Prostate gland (tissue), 2 donors: ENCODE data around the gene TM4SF5. TPM values are rescaled to one million over a fixed set of nuclear protein-coding genes. Genes with fewer than 3 reads are reported as not detected.

Experiments
- DNase-seq: peaks from one replicate; pipeline ENCODE4 v3.0.0-alpha.2; 2019; ENCODE audit warnings: low spot score
- H3K27ac ChIP-seq, 2 donors: fragments of 200-600 bp; sonication (generic); 2 replicates each; pipeline ENCODE4 v1.5.1; 2017 to 2019
- H3K27me3 ChIP-seq: fragments of 200-600 bp; sonication (generic); replicated peaks from 2 replicates; pipeline ENCODE4 v1.5.1; 2019; ENCODE audit not compliant: insufficient read depth
- H3K36me3 ChIP-seq, 2 donors: fragments of 200-600 bp; sonication (generic); 1 replicate in 1 of 2; 2 replicates in 1 of 2; pipeline versions ENCODE4 v1.5.1 to v1.8.1; 2017 to 2019
- H3K4me1 ChIP-seq: fragments of 200-600 bp; sonication (generic); replicated peaks from 2 replicates; pipeline ENCODE4 v1.5.1; 2019
- H3K4me3 ChIP-seq, 2 donors: fragments of 200-600 bp; sonication (generic); 2 replicates each; pipeline ENCODE4 v1.5.1; 2017 to 2019
- H3K9me3 ChIP-seq: fragments of 200-600 bp; sonication (generic); 2 replicates; pipeline ENCODE4 v1.5.1; 2017
- CTCF ChIP-seq, 4 experiments: fragments of 200-600 bp in 2 of 4; fragments of 450-650 bp in 2 of 4; sonication (generic) in 2 of 4; IDR thresholded peaks; 1 replicate in 3 of 4; 2 replicates in 1 of 4; pipeline ENCODE4 v1.5.1; 2016 to 2019; ENCODE audit warnings: antibody characterized with exemption in 4 of 4, mild to moderate bottlenecking in 2 of 4, moderate library complexity in 2 of 4
- POLR2A ChIP-seq: fragments of 450-650 bp; IDR thresholded peaks from one replicate; pipeline ENCODE4 v1.6.1; 2016; ENCODE audit warnings: antibody characterized with exemption, mild to moderate bottlenecking
- POLR2AphosphoS5 ChIP-seq: sonication (generic); formaldehyde crosslinking; IDR thresholded peaks from one replicate; pipeline ENCODE4 v1.6.1; 2017; ENCODE audit warnings: antibody characterized with exemption
- WGBS: methylation state at CpG from one replicate; pipeline ENCODE4 v1.1.5; 2018; 5-methylcytosine and 5-hydroxymethylcytosine counted together
- intact Hi-C: fragments of 100-400 bp; cut with DNase I; formaldehyde crosslinking; loops from one replicate; pipeline ENCODE4 v1.14.2; 2022
- total RNA-seq, 2 donors: library from RNA; depleted of rRNA; stranded (reverse); fragments of >200 nt; gene quantifications; one replicate each; pipeline ENCODE4 v1.1.0, GENCODE V29; 2016

Gene TM4SF5
- total RNA-seq, 2 donors from 2014 or later = not detected

GRCh38 chr17:4748686-4749085 is 23.0 kb upstream of the TM4SF5 start:
- TF ChIP-seq POLR2AphosphoS5 = no peak
- no peaks in the 10 kb centered on the region for H3K36me3 ChIP-seq
- no peaks in the 10 kb centered on the region for H3K4me1 ChIP-seq
- H3K4me3 ChIP-seq = no peak overlapping the region
- no peaks in the 10 kb centered on the region for H3K9me3 ChIP-seq
- WGBS = 39% methylated on average over 4 of the region's 4 CpGs
- intact Hi-C loops = no loop called here
- no peaks in the 10 kb centered on the region for H3K27me3 ChIP-seq
- no peak overlapping the region for H3K27ac ChIP-seq
- DNase-seq = no peak

DNA sequence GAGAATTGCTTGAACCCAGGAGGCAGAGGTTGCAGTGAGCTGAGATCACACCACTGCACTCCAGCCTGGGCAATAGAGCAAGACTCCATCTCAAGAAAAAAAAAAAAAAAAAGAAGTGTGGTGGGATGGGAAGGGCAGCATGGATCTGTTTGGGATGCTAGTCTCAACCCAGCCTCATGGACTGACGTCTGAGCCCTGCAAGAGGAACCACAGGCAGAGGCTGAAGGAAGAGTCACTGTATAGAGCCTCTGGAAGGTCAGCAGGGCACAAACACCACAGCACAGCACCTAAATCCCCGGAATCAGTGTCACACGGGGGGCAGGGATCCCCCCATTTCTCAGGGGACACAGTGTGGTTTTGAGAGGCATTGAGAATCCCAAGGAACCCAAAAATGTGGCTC is 21.1 kb upstream of the TM4SF5 start:
- Histone ChIP-seq H3K4me3 (no peak overlapping the region), H3K9me3 (no peaks in the 10 kb centered on the region), H3K27ac (no peak overlapping the region), H3K4me1 (no peaks in the 10 kb centered on the region), H3K36me3 (no peaks in the 10 kb centered on the region), H3K27me3 (no peaks in the 10 kb centered on the region)
- WGBS = 45% methylated on average over 3 of the region's 3 CpGs
- intact Hi-C loops = no loop called here
- no peak for TF ChIP-seq CTCF (IDR thresholded peaks at IDR 0.05)
- TF ChIP-seq POLR2AphosphoS5 = no peak
- TF ChIP-seq POLR2A = no peak
- DNase-seq = no peak

DNA sequence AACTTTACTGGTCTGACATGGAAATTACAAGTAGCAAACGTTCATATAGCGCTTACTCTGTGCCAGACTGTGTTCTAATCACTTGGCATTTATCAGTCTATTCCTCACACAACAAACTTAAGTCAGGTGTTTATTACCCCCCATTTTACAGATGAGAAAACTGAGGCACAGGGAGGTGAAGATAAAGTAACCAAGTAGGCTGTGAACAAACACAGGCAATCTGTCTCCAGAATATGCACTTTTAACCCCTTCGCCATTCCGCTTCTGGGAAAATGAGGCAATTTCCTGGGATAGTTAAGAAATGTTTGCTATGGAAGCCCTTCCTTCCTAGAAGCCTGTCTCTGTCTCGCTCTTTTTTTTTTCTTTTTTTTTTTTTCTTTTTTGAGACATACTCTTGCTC is 19.8 kb upstream of the TM4SF5 start:
- Histone ChIP-seq H3K36me3 (no peaks in the 10 kb centered on the region), H3K4me3 (no peak overlapping the region), H3K27ac (no peak overlapping the region), H3K9me3 (no peaks in the 10 kb centered on the region), H3K4me1 (no peaks in the 10 kb centered on the region), H3K27me3 (no peaks in the 10 kb centered on the region)
- DNase-seq = no peak
- WGBS = 74% methylated on average over 5 of the region's 5 CpGs
- no peak for TF ChIP-seq POLR2A
- no peak for TF ChIP-seq POLR2AphosphoS5
- no peak for TF ChIP-seq CTCF (IDR thresholded peaks at IDR 0.05)
- intact Hi-C loops = no loop called here

DNA sequence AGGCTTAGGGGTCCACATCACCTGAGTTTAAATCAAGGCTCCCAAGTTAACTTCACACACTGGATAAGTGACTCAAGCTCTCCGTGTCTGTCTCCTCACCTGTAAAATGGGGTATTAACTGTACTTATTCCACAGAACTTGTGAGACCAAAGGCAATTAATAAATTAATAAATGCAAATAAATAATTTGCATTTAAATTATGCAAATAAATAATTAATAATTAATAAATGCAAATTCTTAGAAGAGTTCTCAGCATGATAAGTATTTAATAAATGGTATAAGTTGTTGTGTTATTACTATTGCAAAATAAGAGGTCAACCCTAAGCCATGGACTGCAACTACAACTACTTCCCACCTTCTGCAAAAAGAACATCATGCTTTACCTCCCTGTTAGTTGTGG is 18.3 kb upstream of the TM4SF5 start:
- no peak overlapping the region for H3K27ac ChIP-seq
- H3K4me3 ChIP-seq = no peak overlapping the region
- H3K36me3 ChIP-seq = no peaks in the 10 kb centered on the region
- intact Hi-C loops = no loop called here
- DNase-seq = no peak
- 85% methylated on average over 1 of the region's 1 CpG for WGBS
- TF ChIP-seq POLR2AphosphoS5 = no peak
- TF ChIP-seq POLR2A = no peak
- no peak for TF ChIP-seq CTCF (IDR thresholded peaks at IDR 0.05)
- H3K27me3 ChIP-seq = no peaks in the 10 kb centered on the region
- H3K9me3 ChIP-seq = no peaks in the 10 kb centered on the region
- H3K4me1 ChIP-seq = no peaks in the 10 kb centered on the region

DNA sequence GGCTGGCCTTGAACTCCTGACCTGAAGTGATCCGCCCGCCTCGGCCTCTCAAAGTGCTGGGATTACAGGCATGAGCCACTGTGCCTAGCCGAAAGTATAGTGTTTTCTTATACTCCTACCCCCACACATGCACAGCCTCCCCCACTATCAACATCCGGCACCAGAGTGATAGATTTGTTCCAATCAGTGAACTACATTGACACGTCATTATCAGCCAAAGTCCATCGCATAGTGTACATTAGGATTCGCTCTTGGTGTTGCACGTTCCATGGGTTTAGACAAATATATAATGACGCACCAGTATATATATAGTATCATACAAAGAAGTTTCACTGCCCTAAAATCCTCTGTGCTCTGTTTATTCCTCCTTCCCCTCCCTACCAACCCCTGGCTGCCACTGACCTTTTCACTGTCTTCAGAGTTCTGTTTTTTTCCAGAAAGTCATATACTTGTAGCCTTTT is 11.9 kb upstream of the TM4SF5 start:
- no peak overlapping the region for H3K4me3 ChIP-seq
- no peaks in the 10 kb centered on the region for H3K36me3 ChIP-seq
- no peaks in the 10 kb centered on the region for H3K27me3 ChIP-seq
- no peaks in the 10 kb centered on the region for H3K4me1 ChIP-seq
- no peak overlapping the region for H3K27ac ChIP-seq
- H3K9me3 ChIP-seq = no peaks in the 10 kb centered on the region
- WGBS = 85% methylated on average over 10 of the region's 10 CpGs
- intact Hi-C loops = no loop called here
- no peak for TF ChIP-seq CTCF (IDR thresholded peaks at IDR 0.05)
- TF ChIP-seq POLR2AphosphoS5 = no peak
- TF ChIP-seq POLR2A = no peak
- DNase-seq = no peak
